HG02938 (cell line): ENCODE measurements around the gene CD22.
"Not testable (repeated sequence)": the region's sequence is repeated elsewhere in the genome, so short reads cannot be mapped to it uniquely, and the experiment has no call there.

Experiments used
- ATAC-seq: cut with Tn5 transposase; IDR thresholded peaks from one replicate; pipeline ENCODE4 v1.9.1; 2021; ENCODE audit warnings: mild to moderate bottlenecking, moderate library complexity; ENCODE audit not compliant: unreplicated experiment

Gene CD22

GRCh38 chr19:35357867-35358573 is 29.0 kb downstream of the CD22 start, which contains the start of gene FFAR3:
FFAR3 (plus strand) TSS chr19:35358460; CDS start chr19:35358891, 431 bp downstream.
- ATAC-seq: no peak

- not testable (repeated sequence) for ATAC-seq
These were observed 29.8 kb downstream of the CD22 start for GRCh38 chr19:35358834-35359233.

- not testable (repeated sequence) for ATAC-seq
These were observed 30.4 kb downstream of the CD22 start for GRCh38 chr19:35359395-35359794.

- not testable (repeated sequence) for ATAC-seq
These were observed 31.1 kb downstream of the CD22 start for GRCh38 chr19:35360081-35360480.

- ATAC-seq: no peak
These were observed 32.0 kb downstream of the CD22 start for GRCh38 chr19:35360880-35361420.

- ATAC-seq: no peak
These were observed 33.4 kb downstream of the CD22 start for GRCh38 chr19:35362261-35363000.

GRCh38 chr19:35363001-35363590 is 34.1 kb downstream of the CD22 start:
- no peak for ATAC-seq

GRCh38 chr19:35363711-35364425 is 34.9 kb downstream of the CD22 start:
- ATAC-seq: no peak

- no peak for ATAC-seq
These were observed 36.3 kb downstream of the CD22 start for GRCh38 chr19:35365303-35365702.

- no peak for ATAC-seq
These were observed 39.4 kb downstream of the CD22 start for GRCh38 chr19:35368378-35368777.

- no peak for ATAC-seq
These were observed 40.5 kb downstream of the CD22 start for GRCh38 chr19:35369522-35369921.

GRCh38 chr19:35370722-35371121 is 41.7 kb downstream of the CD22 start, which contains the start of gene GPR42:
GPR42 (plus strand) TSS chr19:35371068; CDS start chr19:35371360, 292 bp downstream.
- ATAC-seq: no peak

- no peak for ATAC-seq
These were observed 44.5 kb downstream of the CD22 start for GRCh38 chr19:35373492-35373891.

GRCh38 chr19:35374031-35374430 is 45.0 kb downstream of the CD22 start:
- ATAC-seq: not testable (repeated sequence)

- ATAC-seq: no peak
These were observed 46.7 kb downstream of the CD22 start for GRCh38 chr19:35375505-35376307.

- no peak for ATAC-seq
These were observed 48.7 kb downstream of the CD22 start for GRCh38 chr19:35377656-35378055.

GRCh38 chr19:35378356-35378755 is 49.4 kb downstream of the CD22 start:
- no peak for ATAC-seq

- not testable (repeated sequence) for ATAC-seq
These were observed 50.6 kb downstream of the CD22 start for GRCh38 chr19:35379545-35379944.

GRCh38 chr19:35379992-35380391 is 51.0 kb downstream of the CD22 start:
- ATAC-seq: no peak
